Stomach (tissue), 9 donors: ENCODE measurements around the gene TDRKH. TPM values are rescaled to one million over a fixed set of nuclear protein-coding genes. Genes with fewer than 3 reads are reported as not detected.
"Not testable (repeated sequence)": the region's sequence is repeated elsewhere in the genome, so short reads cannot be mapped to it uniquely, and the experiment has no call there.

ENCODE experiments used
- DNase-seq, 2 donors: peaks; one replicate each; pipeline versions ENCODE4 v3.0.0 to v3.0.0-alpha.2; 2013 to 2019
- H3K27ac ChIP-seq, 5 donors: fragments of 200-600 bp in 4 of 5; sonication (generic) in 4 of 5; one replicate each; pipeline ENCODE4 v1.5.1; 2013 to 2019; ENCODE audit warnings: mild to moderate bottlenecking in 1 of 5, moderate library complexity in 1 of 5
- H3K27me3 ChIP-seq, 3 donors: fragments of 200-600 bp; sonication (generic); one replicate each; pipeline ENCODE4 v1.5.1; 2017 to 2019; ENCODE audit warnings: mixed run types in 1 of 3
- H3K36me3 ChIP-seq, 4 donors: fragments of 200-600 bp; sonication (generic); 1 replicate in 3 of 4; 2 replicates in 1 of 4; pipeline ENCODE4 v1.5.1; 2016 to 2019
- H3K4me1 ChIP-seq, 4 donors: fragments of 200-600 bp; sonication (generic); one replicate each; pipeline ENCODE4 v1.5.1; 2016 to 2019
- H3K4me3 ChIP-seq, 4 donors: fragments of 200-600 bp; sonication (generic) in 3 of 4; one replicate each; pipeline ENCODE4 v1.5.1; 2016 to 2019; ENCODE audit warnings: mild to moderate bottlenecking in 1 of 4
- H3K9me3 ChIP-seq, 4 donors: fragments of 200-600 bp; sonication (generic); one replicate each; pipeline ENCODE4 v1.5.1; 2016 to 2019
- EP300 ChIP-seq: sonication (generic); formaldehyde crosslinking; IDR thresholded peaks from one replicate; pipeline ENCODE4 v1.6.1; 2017; ENCODE audit warnings: antibody characterized with exemption
- POLR2A ChIP-seq, 4 donors: fragments of 450-650 bp; IDR thresholded peaks; one replicate each; pipeline ENCODE4 v1.6.1; 2016; ENCODE audit warnings: antibody characterized with exemption in 4 of 4, control low read depth in 2 of 4, mild to moderate bottlenecking in 1 of 4, moderate library complexity in 1 of 4
- POLR2AphosphoS5 ChIP-seq, 3 donors: sonication (generic); formaldehyde crosslinking; IDR thresholded peaks; one replicate each; pipeline ENCODE4 v1.6.1; 2016; ENCODE audit warnings: antibody characterized with exemption in 3 of 3
- WGBS, 5 donors: extraction: QIAGEN DNeasy Blood & Tissue Kit in 3 of 5; methylation state at CpG; one replicate each; pipeline versions ENCODE4 v1.1.5 to v1.1.7; 2013 to 2018; 5-methylcytosine and 5-hydroxymethylcytosine counted together
- intact Hi-C: fragments of 100-400 bp; cut with DNase I; formaldehyde crosslinking; loops from one replicate; pipeline ENCODE4 v1.15.1; 2023; ENCODE audit warnings: low total_unique reads
- polyA plus RNA-seq, 3 donors: library from polyadenylated mRNA; stranded (reverse); fragments of 200-250 nt; gene quantifications; one replicate each; pipeline ENCODE4 v1.2.3, GENCODE V29; 2013
- total RNA-seq, 5 donors: library from RNA; depleted of rRNA; stranded (reverse); fragments of >200 nt; gene quantifications; one replicate each; pipeline versions ENCODE4 v1.1.0 to v1.2.3, GENCODE V29; 2014 to 2016
- TF ChIP-seq, protein P1 (sequence below), 7 experiments: fragments of 450-650 bp in 4 of 7; fragments of 200-600 bp in 3 of 7; sonication (generic) in 3 of 7; IDR thresholded peaks; one replicate each; pipeline ENCODE4 v1.5.1; 2016 to 2019; ENCODE audit warnings: antibody characterized with exemption in 7 of 7, control low read depth in 2 of 7, mild to moderate bottlenecking in 1 of 7
- donor health status: healthy with polysubstance abuse.
- donor health status: Bipolar disorder and iron deficiency.
- donor health status: healthy.

TDRKH gene
- total and polyA plus RNA-seq, 8 donors: 0.29 to 30.4 (median 2.5) TPM

DNA sequence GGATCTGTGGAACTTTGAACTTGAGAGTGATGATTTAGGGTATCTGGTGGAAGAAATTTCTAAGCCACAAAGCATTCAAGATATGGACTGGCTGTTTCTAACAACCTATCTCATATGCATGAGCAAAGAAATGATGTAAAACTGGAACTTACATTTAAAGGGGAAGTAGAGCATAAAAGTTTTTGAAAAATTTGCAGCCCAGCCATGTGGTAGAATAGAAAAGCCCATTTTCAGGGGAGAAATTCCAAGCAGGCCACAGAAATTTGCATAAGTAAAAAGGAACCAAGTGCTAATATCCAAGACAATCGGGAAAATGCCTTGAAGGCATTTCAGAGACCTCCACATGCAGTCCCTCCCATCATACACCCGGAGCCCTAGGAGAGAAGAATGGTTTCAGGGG, 53.3 kb downstream of the TDRKH start:
- no peak overlapping the region for H3K27ac ChIP-seq
- WGBS, 5 donors: 78 to 87% (median 82%) methylated on average over 2 of the region's 2 CpGs
- no peak for DNase-seq
- H3K36me3 ChIP-seq: no peaks in the 10 kb centered on the region
- H3K4me1 ChIP-seq: peaks cover 0 to 6% (median 0%) of the 10 kb centered on the region in 4 donors
- H3K4me3 ChIP-seq: no peak overlapping the region
- no peak for TF ChIP-seq POLR2AphosphoS5 (IDR thresholded peaks at IDR 0.05)
- TF ChIP-seq, protein P1, sequence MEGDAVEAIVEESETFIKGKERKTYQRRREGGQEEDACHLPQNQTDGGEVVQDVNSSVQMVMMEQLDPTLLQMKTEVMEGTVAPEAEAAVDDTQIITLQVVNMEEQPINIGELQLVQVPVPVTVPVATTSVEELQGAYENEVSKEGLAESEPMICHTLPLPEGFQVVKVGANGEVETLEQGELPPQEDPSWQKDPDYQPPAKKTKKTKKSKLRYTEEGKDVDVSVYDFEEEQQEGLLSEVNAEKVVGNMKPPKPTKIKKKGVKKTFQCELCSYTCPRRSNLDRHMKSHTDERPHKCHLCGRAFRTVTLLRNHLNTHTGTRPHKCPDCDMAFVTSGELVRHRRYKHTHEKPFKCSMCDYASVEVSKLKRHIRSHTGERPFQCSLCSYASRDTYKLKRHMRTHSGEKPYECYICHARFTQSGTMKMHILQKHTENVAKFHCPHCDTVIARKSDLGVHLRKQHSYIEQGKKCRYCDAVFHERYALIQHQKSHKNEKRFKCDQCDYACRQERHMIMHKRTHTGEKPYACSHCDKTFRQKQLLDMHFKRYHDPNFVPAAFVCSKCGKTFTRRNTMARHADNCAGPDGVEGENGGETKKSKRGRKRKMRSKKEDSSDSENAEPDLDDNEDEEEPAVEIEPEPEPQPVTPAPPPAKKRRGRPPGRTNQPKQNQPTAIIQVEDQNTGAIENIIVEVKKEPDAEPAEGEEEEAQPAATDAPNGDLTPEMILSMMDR (IDR thresholded peaks at IDR 0.05): no peak
- no peak for TF ChIP-seq POLR2A (IDR thresholded peaks at IDR 0.05)
- TF ChIP-seq EP300: no peak
- H3K27me3 ChIP-seq: no peaks in the 10 kb centered on the region
- intact Hi-C loops: loop anchor here (5.0 kb wide), 1 partner anchor 205 kb away; no protein-coding TSS in a partner anchor
- peaks cover 0 to 11% (median 9%) of the 10 kb centered on the region in 4 donors for H3K9me3 ChIP-seq

DNA sequence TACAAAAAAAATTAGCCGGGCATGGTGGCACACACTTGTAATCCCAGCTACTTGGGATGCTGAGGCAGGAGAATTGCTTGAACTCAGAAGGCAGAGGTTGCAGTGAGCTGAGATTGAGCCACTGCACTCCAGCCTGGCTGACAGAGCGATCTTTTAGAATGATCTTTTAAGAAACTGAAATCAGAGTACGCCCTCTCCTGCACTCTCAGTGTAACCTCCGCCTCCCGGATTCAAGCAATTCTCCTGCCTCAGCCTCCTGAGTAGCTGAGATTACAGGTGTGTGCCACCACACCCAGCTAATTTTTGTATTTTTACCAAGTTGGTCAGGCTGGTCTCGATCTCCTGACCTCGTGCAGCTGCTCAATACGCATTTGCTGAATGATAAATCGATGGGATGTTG, 56.3 kb downstream of the TDRKH start:
- DNase-seq, H3K36me3 ChIP-seq, H3K27me3 ChIP-seq, H3K27ac ChIP-seq, H3K4me3 ChIP-seq: not testable (repeated sequence)
- 91 to 96% (median 93%) methylated on average over 9 of the region's 9 CpGs for WGBS, 5 donors
- Histone ChIP-seq H3K4me1 (peaks cover 0 to 15% (median 5%) of the 10 kb centered on the region in 4 donors), H3K9me3 (peaks cover 0 to 11% (median 9%) of the 10 kb centered on the region in 4 donors)
- intact Hi-C loops: loop anchor here (5.0 kb wide), 1 partner anchor 137 kb away; no protein-coding TSS in a partner anchor

DNA sequence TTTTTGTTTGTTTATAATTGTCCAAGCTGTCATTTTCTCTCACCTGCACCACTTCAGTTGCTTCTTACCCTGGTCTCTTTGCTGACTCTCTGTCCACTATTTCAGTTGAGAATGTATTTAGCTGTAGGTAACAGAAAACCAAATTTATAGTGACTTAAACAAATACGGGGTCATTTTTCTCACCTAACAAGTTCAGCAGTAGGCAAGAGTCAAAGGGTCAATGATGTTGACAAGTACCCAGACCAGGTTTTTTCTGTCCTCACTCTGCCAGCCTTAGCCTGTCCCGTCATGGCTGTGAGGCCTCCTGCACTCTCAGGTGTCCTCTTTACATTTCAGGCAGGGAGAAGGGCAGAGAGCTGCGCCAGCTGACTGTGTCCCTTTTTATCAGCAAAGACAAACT, 57.2 kb downstream of the TDRKH start:
- WGBS, 5 donors: 37 to 67% (median 58%) methylated on average over 3 of the region's 3 CpGs
- no peak for TF ChIP-seq POLR2A (IDR thresholded peaks at IDR 0.05)
- no peak for TF ChIP-seq EP300
- TF ChIP-seq, protein P1 (IDR thresholded peaks at IDR 0.05): no peak
- TF ChIP-seq POLR2AphosphoS5 (IDR thresholded peaks at IDR 0.05): no peak
- H3K27me3 ChIP-seq: peaks cover 0 to 3% (median 0%) of the 10 kb centered on the region in 3 donors
- DNase-seq: no peak
- peaks cover 0 to 11% (median 9%) of the 10 kb centered on the region in 4 donors for H3K9me3 ChIP-seq
- peaks cover 0 to 15% (median 5%) of the 10 kb centered on the region in 4 donors for H3K4me1 ChIP-seq
- intact Hi-C loops: loop anchor here (5.0 kb wide), 1 partner anchor 136 kb away; no protein-coding TSS in a partner anchor
- H3K4me3 ChIP-seq: no peak overlapping the region
- no peak overlapping the region for H3K27ac ChIP-seq
- H3K36me3 ChIP-seq: no peaks in the 10 kb centered on the region

DNA sequence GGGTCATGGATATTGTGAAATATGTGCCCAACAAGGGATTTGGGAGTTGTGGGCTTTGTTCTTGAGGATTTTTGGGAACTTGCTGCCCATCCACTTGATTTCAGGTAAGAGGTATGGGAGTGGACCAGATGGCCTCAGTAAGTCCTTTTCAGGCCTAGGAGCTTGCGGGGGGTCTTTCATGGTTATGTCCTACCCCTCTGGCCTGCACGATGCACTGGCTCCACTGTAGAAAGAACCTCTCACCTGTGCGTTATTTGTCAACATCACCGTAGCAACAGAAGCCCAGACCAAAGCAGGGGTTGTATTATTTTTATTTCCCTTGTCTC, 60.4 kb downstream of the TDRKH start:
- Histone ChIP-seq H3K36me3 (no peaks in the 10 kb centered on the region), H3K4me1 (peaks cover 0 to 14% (median 6%) of the 10 kb centered on the region in 4 donors), H3K9me3 (no peaks in the 10 kb centered on the region), H3K27ac (peak overlapping the region in 1 of 5 donors; percentile 42), H3K27me3 (peaks cover 0 to 14% (median 0%) of the 10 kb centered on the region in 3 donors), H3K4me3 (no peak overlapping the region)
- WGBS, 5 donors: 72 to 82% (median 77%) methylated on average over 4 of the region's 4 CpGs
- intact Hi-C loops: loop anchor here (5.0 kb wide), 1 partner anchor 133 kb away; no protein-coding TSS in a partner anchor
- no peak for TF ChIP-seq EP300
- no peak for TF ChIP-seq POLR2A (IDR thresholded peaks at IDR 0.05)
- TF ChIP-seq, protein P1 (IDR thresholded peaks at IDR 0.05): no peak
- no peak for TF ChIP-seq POLR2AphosphoS5 (IDR thresholded peaks at IDR 0.05)
- DNase-seq: no peak
